ENCODE measurements around the gene DTX4.

The DTX4 gene

GRCh38 chr11:59192446-59193020 lies 20.6 kb downstream of the DTX4 start:
- TF ChIP-seq CTCF (IDR thresholded peaks at IDR 0.05; ENCODE audit: low read depth, low read length): no peak
- no peak for DNase-seq (ENCODE audit: extremely low read depth, low read depth)

- TF ChIP-seq CTCF (IDR thresholded peaks at IDR 0.05; ENCODE audit: low read depth, low read length): no peak
- DNase-seq (ENCODE audit: extremely low read depth, low read depth): no peak
Observed at GRCh38 chr11:59193587-59194130, 21.7 kb downstream of the DTX4 start.

- TF ChIP-seq CTCF (IDR thresholded peaks at IDR 0.05; ENCODE audit: low read depth, low read length): no peak
- no peak for DNase-seq (ENCODE audit: extremely low read depth, low read depth)
Observed at GRCh38 chr11:59195586-59195985, 23.7 kb downstream of the DTX4 start.

GRCh38 chr11:59196777-59197176 lies 24.8 kb downstream of the DTX4 start:
- no peak for TF ChIP-seq CTCF (IDR thresholded peaks at IDR 0.05; ENCODE audit: low read depth, low read length)
- DNase-seq (ENCODE audit: extremely low read depth, low read depth): no peak

- no peak for DNase-seq (ENCODE audit: extremely low read depth, low read depth)
- no peak for TF ChIP-seq CTCF (IDR thresholded peaks at IDR 0.05; ENCODE audit: low read depth, low read length)
Observed at GRCh38 chr11:59197991-59198390, 26.1 kb downstream of the DTX4 start.

- DNase-seq (ENCODE audit: extremely low read depth, low read depth): no peak
- TF ChIP-seq CTCF (IDR thresholded peaks at IDR 0.05; ENCODE audit: low read depth, low read length): no peak
Observed at GRCh38 chr11:59198726-59199125, 26.8 kb downstream of the DTX4 start.

- DNase-seq (ENCODE audit: extremely low read depth, low read depth): no peak
- no peak for TF ChIP-seq CTCF (IDR thresholded peaks at IDR 0.05; ENCODE audit: low read depth, low read length)
Observed at GRCh38 chr11:59199546-59200422, 27.9 kb downstream of the DTX4 start.

Measured in AG09319 (cell line).